ENCODE measurements around the gene NTN1.
"Not testable (repeated sequence)": the region's sequence is repeated elsewhere in the genome, so short reads cannot be mapped to it uniquely, and the experiment has no call there.

The NTN1 gene

DNA sequence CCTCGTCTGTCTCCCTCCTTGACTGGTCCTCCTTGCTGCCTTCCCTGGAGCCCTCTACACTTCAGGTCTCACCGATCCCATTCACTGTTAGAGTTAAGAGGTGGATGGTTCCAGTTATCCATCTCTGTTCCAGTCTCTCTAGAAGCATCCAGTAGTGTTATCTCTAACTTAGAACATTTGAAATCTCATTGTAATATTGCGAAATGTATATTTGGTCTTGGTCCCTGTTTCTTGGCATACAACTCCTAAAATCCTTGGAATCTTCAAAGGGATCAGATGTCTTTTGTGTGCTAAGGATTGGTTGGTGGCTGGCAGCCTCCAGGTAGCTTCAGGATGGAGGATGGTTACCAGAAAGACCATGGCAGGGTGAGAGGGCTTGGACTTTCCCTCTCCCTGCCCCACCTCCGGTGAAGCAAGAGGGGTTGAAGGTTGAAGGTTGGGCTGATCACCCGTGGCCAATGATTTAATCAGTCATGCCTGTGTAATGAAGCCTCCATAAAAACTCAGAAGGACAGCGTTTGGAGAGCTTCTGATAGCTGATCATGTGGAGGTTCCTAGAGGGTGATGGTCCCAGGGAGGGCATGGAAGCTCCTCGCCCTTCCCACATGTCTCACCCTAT is 59.1 kb downstream of the NTN1 start:
- FAIRE-seq (no peak), DNase-seq (ENCODE audit: low spot score) (no peak)

DNA sequence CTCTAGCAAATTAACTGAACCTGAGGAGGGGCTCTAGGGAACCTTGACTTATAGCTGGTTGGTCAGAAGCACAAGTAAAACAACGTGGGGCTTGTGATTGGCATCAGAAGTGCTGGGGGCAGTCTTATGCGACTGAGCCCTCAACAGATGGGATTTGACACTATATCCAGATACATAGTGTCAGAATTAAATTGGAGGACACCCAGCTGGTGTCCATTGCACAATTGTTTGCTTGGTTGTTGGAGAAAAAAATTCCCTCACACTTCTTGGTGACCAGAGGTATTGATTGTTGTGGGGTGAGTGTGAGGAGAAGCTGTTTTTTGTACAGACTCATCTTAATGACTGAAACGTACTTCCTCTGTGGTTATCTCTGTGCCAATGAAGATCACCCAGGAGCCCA is 59.7 kb downstream of the NTN1 start:
- DNase-seq (ENCODE audit: low spot score) (no peak), FAIRE-seq (no peak)

DNA sequence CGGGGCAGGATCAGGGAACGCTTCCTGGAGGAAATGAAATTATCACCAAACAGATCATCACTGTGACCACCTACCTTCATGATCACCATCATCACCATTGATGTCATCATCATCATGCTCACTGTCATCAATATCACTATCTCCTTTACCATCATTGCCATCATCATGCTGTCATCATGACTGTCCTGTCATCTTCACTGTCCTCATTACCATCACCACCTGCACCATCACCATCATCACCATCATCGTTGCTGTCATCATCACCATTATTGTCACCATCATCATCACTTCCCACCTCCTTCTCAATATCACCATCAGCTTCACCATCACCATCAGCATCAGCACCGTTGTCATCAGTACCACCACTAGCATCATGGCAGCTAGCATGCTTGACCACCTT is 65.3 kb downstream of the NTN1 start:
- FAIRE-seq: no peak
- DNase-seq (ENCODE audit: low spot score): no peak

DNA sequence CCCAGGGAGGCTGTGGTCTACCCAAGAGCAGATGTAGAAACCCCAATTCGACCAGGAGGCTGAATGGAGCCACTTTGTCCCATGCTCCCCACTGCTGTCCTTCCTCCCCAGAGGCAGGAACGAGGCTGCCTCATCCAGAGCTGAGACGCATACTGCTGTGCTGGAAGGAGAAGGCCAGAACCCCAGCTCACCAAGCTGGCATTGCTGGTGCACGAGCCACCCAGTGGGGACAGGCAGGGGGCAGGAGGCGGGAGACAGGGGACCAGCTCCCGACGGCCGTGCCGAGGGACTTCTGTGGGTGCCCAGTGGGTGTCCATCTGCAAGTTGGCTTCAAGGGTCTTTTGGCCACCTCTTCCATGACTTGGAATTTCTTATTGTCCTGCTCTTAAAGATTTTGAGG is 66.6 kb downstream of the NTN1 start:
- no peak for FAIRE-seq
- DNase-seq (ENCODE audit: low spot score): no peak

DNA sequence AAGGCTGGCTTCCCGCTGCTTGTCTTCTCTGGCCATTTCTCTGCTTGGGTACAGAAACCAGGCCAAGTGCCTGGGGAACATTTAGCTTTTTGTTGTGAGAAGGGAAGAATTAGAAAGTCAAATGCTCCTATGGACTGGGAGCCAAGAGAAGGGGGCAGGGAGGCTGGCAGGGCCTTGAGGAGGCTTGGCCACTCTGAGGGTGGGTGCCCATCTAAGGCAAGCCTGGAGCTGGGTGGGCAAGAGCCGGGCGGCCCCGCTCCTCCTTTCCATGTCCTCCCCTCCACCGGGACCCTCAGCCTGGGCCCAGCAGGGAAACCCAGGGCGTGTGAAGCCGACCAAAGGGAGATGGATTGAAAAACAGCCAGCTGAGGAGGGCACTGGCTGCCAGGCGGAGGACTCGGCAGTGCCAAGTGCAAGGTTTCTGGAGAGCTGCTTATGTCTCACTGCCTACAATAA is 69.4 kb downstream of the NTN1 start:
- FAIRE-seq (no peak), DNase-seq (ENCODE audit: low spot score) (no peak)

DNA sequence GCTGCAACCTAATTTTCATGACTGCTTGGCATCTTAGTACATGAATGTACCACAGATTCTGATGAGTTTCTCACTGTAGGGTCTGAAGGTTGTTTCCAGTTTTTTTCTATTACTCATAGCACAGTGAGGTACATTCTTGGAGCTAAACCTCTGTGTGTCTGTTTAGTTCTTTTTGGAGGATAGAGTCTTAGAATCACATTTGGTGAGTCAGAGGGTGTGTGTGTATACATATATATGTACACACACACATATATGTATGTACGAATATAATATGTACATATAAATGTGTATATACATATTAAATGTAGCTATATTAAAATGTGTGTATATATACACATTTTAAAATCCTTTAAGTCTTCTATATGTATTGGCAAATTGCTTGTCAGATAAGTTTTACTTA is 72.9 kb downstream of the NTN1 start:
- no peak for FAIRE-seq

DNA sequence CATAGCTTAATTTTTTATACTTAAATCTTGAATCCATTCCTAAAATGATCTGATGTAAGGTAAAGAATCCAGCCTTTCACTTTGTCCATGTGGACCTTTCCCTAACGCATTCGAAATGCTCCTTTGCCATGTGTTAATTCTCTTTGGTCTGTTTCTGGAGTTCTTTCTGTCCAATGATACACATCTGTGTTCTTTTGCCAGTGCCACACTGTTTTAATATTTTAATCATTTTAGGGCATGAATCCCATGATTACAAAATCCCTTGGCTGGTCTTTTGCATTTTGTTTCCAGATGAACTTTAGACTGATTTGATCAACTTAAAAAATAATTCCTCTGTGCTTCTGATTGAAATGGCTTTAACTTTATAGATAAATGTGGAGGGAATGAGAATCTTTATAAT is 74.1 kb downstream of the NTN1 start:
- no peak for FAIRE-seq
- DNase-seq (ENCODE audit: low spot score): no peak

More for the DNA sequence above, 72.9 kb downstream of the NTN1 start:
- no peak for DNase-seq (ENCODE audit: low spot score)

DNA sequence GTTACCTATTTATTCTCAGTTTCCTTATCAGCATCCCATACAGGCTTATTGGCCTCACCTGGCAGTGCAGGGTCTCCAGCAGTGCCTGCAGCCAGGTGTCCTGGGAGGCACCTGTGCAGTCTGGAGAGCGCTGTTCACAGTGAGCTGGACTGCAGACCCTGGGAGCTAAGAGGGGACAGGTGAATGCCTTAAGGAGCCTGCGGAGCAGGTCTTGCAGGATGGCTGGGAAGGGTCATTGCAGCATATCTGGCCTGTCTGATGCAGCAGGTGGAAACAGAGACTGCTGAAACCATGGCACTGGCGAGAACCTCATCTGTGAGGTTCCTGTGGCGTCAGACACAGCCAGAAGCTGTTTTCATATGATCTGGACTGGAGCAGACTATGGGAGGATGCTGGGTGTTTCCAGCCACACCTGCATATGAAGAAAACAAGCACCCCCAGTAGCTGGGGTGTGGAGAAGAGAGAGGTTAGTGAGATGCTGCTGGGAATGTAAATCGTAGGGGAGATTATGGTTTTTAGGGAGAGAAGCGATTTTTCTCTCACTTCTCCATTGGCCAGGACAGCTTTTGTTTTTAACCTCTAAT is 77.0 kb downstream of the NTN1 start:
- DNase-seq (ENCODE audit: low spot score) (no peak), FAIRE-seq (no peak)

DNA sequence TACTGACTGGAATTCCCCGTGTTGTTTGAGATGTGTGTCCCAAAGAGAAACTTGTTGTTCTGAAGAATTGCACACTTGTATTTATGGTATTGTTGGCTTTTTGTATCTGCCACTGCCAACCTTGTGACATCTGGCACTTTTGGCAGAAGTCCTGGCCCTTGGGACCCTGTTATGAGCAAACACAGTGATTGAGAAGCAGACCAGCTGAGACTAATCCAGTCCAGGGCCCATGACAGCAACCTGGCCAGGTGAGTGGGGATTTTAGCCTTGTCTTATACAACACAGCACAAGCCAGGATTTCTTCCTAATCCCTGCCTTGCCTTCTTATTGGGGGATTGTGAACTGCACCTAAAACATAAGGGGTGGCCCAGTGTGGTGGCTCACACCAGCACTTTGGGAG is 80.0 kb downstream of the NTN1 start:
- no peak for FAIRE-seq

DNA sequence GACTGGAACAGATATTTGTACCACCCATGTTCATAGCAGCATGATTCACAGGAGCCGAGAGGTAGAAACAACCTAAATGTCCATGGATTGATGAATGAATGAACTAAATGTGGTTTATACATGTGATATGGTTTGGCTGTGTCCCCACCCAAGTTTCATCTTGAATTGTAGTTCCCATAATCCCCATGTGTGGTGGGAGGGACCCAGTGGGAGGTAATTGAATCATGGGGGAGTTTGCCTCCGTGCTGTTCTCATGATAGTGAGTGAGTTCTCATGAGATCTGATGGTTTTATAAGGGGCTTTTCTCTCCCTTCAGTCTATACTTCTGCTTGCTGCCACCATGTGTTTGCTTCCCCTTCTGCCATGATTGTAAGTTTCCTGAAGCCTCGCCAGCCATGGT is 81.9 kb downstream of the NTN1 start:
- not testable (repeated sequence) for FAIRE-seq; DNase-seq (ENCODE audit: low spot score)

More for the DNA sequence above, 80.0 kb downstream of the NTN1 start:
- DNase-seq (ENCODE audit: low spot score): no peak

DNA sequence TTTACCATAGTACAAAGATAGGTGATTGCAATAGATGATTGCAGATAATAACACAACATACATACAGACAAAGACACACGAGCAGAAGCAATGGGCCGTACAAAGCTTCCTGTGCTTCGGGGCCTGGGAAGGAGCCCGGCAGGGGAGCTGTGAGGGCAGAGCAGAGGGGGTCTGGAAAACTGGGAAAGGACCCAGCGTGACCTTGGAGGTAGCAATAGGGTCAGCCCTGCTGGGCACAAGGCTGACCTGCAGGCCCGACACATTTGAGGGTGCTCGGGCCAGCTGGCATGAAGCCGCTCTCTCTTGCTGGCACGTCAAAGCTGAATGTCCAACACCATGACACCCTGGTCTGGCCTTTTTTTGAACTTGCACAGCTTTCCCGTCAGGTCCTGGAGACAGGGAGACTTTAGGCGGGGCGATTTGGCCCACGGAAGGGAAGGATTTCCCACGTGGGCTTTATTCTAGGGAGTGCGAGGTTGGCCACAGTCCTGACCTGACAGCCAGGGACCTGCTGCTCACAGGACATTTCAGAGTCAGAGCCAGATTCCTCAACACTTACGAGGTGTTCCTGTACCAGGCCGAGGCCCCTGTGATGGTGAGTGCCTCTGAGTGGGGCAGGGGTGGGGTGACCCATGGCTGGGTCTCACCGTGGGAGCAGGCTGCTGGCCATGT is 83.2 kb downstream of the NTN1 start:
- no peak for FAIRE-seq

DNA sequence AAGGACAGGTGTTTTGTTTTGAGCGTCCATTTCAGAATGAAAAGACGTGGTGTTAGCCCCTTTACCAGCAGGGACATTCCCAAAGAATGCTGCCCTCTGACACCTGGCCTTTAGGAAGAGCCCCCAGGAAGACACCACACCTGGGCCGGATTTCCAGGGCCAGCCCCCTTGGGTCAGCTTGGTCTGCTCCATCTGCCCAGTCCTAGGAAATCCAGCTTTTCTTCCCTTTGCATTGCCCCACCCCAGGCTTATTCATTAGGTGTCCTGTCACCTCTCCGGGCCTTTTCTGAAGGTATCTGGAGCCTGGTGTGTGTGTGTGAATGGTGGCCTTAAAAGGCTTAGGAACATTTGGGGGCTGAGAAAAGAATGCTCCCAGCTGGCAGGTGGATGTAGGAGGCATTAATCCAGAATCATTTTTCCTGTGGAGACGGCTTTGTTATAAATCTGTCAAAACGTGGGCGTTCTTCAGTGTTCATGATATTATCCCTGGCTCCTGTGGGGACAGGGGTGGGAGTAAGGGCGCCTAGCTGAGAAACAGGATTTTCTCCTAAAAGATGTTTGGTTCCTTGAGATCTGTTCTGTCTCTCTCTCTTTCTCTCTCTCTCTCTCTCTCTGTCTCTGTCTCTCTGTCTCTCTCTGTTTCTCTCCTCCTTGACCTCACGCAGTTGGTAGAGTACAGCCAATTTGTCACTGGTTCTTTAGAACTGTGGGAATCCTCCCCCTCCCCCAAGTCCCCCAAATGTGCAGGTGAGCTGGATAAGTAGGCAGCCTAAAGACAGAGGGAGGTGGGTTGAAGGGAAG is 84.0 kb downstream of the NTN1 start:
- DNase-seq (ENCODE audit: low spot score) (no peak), FAIRE-seq (no peak)

More for the DNA sequence above, 83.2 kb downstream of the NTN1 start:
- DNase-seq (ENCODE audit: low spot score): no peak

DNA sequence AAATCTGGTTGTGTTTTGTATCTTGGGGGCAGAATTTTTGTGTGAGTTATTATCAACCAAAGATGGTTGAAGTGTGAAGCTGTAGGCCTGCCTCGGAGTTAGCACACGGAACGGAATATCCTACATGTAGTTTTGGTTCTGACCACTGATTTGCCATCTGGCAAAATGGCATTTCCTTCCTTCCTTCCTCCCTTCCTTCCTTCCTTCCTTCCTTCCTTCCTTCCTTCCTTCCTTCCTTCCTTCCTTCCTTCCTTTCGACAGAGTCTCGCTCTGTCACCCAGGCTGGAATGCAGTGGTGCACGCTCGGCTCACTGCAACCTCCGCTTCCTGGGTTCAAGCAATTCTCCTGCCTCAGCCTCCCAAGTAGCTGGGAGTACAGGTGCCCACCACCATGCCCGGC is 85.0 kb downstream of the NTN1 start:
- not testable (repeated sequence) for DNase-seq (ENCODE audit: low spot score); FAIRE-seq

DNA sequence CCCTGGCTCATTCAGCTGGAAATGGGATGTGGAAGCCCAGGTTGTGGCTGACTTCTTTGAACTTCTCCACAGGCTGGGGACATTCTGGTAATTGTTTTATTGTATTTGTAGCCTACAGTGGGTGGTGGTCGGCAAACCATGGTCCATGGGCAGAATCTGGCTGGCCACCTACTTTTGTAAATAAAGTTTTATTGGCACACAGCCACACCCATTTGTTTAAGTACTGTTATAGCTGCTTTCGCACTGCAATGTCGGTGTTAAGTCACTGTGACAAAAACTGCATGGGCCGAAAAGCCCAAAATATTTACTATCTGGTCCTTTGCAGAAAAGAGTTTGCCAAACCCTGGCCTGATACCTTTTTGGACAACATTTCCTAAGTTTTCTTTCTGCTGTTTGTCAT is 86.2 kb downstream of the NTN1 start:
- no peak for FAIRE-seq
- no peak for DNase-seq (ENCODE audit: low spot score)

DNA sequence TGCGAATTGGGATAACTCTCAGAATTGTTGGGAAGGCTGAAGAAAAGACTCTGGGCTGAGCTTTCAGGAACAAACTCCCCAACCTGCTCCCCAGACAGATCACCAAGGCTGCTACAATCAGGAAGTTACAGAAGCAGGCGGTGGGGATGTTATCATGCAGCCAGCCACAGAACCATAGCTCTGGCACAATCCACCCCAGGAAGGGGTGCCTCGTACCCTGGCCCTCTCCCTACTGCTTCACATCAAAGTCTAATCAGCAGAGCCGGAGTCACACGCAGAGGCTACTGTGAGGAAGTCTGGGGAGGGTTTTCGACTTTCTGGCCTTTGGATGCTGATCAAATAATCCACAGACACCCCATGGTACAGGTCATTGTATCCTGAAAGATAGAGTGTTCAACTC is 86.8 kb downstream of the NTN1 start:
- FAIRE-seq: no peak
- no peak for DNase-seq (ENCODE audit: low spot score)

DNA sequence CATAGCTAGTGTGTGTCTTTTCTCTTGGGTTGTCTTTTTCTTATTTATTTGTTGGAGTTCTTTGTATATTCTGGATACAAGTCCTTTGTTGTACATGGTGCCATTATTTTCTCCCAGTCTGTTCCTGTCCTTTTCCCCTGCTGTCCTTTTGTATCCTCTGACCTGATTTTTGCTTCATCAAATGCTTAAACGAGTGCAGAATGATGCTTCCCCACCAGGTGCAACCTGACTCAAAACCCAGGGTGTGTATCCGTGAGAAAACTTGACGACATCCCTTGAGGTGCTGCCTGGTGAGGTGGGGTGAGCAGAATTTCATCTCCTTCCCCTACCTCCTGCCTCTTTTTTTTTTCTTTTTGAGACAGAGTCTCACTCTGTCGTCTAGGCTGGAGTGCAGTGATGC is 88.6 kb downstream of the NTN1 start:
- DNase-seq (ENCODE audit: low spot score): no peak
- FAIRE-seq: no peak

DNA sequence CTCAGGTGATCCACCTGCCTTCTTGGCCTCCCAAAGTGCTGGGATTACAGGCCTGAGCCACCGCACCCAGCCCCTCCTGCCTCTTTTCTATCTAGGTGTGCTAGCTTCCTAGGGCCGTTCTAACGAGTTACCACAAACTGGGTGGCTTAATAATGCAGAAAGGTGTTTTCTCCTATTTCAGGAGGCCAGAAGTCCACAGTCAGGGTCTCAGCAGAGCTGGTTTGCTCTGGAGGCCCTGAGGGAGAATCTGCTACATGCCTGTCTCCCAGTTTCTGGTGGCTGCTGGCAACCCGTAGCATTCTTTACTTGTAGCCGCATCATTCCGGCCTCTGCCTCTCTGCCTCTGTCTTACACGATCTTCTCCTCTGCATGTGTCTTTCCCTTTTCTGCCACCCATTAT is 89.2 kb downstream of the NTN1 start:
- DNase-seq (ENCODE audit: low spot score): no peak
- FAIRE-seq: no peak

DNA sequence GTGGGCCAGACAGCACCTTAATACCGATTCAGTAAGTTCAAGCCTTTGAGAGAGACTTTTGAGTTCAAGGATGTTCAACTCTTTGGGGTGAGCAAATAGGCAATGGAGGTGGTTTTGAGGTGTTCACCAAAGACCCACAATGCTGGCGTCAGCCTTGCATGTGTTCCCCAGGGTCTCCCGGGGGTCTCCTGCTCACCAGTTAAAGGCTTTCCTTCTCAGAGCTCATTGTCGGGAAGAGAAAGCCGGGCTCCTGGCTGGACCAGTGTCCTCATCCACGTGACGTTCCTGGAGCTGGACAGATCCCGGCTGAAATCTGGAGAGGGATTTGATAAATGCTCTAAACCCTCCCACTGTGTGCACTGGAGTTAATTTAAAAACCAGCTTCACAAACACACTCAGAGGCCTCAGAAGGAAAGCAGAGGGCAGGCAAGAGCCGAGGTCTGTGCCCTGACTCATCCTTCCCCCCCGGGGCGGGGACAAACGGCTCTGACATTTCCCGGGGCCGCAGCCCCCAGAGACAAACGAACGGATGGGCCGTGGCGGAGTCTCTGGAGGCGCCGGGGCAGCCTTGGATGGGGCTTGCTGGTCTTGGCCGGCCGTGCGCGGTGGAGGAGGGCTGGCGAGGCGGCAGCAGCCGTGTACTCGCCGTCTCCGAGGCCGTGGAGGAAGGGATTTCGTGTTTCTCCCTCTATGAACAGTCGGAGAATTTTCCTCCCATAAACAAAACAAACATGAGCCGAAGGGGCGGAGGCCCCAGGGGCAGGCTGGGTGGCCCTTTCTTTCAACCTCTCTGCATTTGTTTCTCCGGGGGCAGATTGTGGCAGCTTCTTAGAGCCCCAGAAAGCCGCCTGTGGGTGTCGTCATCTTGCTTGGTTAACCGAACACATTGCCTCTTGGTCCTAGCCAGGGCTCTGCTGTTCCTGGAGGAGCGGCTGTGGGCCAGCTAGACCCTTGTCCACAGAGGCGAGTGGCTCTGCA is 94.2 kb downstream of the NTN1 start:
- FAIRE-seq: no peak
- DNase-seq (ENCODE audit: low spot score): peak; percentile 9

DNA sequence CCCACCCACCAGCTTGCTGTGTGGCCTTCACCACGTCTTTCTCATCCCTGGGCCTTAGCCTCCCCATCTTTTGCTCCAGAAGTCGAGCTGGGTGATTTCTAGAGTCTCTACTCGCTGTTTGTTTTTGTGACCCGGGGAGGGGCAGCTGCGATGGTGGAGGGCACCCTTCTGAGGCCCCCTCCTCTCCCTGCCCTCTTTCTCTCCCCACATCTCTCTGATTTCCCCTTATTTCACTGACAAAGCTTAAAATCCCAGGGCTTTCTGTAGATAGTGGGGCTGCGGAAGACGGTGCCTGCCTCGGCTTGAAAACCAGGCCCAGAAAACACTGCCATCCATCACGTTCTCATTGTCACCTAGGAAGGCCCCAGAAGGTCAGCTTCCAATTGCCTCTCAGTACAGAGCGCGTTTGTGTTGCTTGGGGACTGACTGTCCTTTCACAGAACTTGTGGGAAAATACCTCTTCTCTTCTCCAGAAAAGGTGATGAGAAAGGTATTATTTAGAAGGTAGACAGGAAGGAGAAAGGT is 95.1 kb downstream of the NTN1 start:
- no peak for DNase-seq (ENCODE audit: low spot score)

DNA sequence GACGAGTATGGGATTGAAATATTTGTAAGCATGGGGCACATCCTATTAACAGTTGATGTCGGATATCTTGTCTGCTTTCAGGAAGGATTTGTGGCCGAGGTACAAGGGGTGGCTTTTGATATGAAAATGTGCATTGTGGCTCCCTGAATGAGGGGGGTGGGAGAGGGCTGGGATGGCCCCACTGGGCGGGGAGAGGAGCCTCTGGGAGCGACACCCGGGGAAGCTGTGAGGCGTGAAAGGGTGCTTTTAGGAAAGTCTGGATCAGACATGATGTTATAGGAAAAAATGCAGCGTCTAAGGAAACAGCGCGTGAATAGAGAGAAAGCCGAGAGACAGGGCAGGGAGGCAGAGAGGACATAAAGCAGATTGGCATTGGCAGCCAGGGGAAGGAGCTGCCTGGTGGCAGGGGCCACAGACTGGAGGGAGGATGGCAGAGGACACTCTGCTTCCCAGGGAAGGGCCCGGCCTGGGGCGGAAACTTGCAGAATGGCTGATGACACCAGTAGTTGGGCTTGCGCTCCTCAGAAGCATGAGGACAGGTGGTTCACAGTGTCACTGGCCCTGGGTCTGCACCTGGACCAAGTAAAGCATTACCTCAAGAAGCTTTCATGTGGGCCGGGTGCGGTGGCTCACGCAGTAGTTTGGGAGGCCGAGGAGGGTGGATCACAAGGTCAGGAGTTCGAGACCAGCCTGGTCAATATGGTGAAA is 95.7 kb downstream of the NTN1 start:
- FAIRE-seq (no peak), DNase-seq (ENCODE audit: low spot score) (no peak)

More for the DNA sequence above, 95.1 kb downstream of the NTN1 start:
- FAIRE-seq: no peak
